Body of pancreas (tissue), 4 donors: ENCODE results near the gene QKI.

Experiments used
- CTCF ChIP-seq, 7 experiments: fragments of 450-650 bp in 4 of 7; fragments of 200-600 bp in 3 of 7; sonication (generic) in 3 of 7; IDR thresholded peaks; one replicate each; pipeline ENCODE4 v1.5.1; 2016 to 2019; ENCODE audit warnings: antibody characterized with exemption in 7 of 7
- POLR2A ChIP-seq, 3 donors: fragments of 450-650 bp; IDR thresholded peaks; one replicate each; pipeline ENCODE4 v1.6.1; 2016; ENCODE audit warnings: antibody characterized with exemption in 3 of 3, mild to moderate bottlenecking in 2 of 3

DNA sequence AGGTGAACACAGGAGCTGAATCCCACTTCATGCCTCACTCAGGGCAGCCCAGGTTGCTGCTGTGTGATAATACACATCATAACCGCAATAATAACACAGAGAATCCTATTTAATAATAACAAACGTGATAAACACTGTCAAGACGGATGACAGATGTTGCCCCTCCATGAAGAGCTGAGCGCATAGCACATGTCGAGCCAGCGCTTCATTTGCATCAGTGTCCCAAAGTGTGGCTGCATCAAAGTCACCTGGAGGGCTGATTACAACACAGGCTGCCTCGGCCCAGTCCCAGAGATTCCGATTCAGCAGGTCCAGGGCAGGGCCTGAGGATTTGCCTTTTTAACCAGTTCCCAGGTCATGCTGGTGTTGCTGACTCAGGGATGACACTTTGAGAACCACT, 198.5 kb downstream of the QKI start:
- TF ChIP-seq POLR2A (IDR thresholded peaks at IDR 0.05) (no peak), CTCF (IDR thresholded peaks at IDR 0.05) (no peak)
